Fibroblast of pulmonary artery (primary cell): ENCODE results near the gene PCDHAC1.

ENCODE experiments used
- DNase-seq: peaks from one replicate; pipeline ENCODE4 v3.0.0-alpha.2; 2010; ENCODE audit warnings: low read depth
- H3K4me3 ChIP-seq: replicated peaks from 2 replicates; pipeline ENCODE4 v1.5.1; 2011; ENCODE audit warnings: low read depth, mild to moderate bottlenecking, control low read depth, low read length, moderate library complexity
- TF ChIP-seq, protein P1 (sequence below): IDR thresholded peaks from 2 replicates; pipeline ENCODE4 v1.5.1; 2011; ENCODE audit warnings: mild to moderate bottlenecking, control low read depth, low read length, inconsistent platforms; ENCODE audit errors: missing control alignments

Gene PCDHAC1

DNA sequence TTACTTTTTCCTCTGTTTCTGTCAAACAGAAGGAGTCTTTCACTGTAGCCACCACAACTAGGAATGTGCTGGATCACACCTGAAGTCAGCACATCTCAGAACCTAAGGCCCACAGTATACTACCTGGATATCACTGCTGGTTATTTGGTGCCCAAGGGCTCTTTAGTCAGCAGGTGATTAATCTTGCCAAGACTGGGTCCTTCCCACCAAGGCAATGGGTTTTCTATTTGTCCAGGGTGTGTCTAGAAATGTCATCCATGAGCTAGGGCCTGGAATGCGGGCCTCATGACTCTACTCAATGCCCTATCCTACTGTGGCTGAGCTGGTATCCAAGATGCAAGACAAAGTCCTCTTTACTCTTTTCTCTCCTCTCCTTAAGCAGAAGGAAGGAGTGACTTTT, 9.8 kb upstream of the PCDHAC1 start:
- H3K4me3 ChIP-seq, result no peak overlapping the region
- TF ChIP-seq, protein P1, sequence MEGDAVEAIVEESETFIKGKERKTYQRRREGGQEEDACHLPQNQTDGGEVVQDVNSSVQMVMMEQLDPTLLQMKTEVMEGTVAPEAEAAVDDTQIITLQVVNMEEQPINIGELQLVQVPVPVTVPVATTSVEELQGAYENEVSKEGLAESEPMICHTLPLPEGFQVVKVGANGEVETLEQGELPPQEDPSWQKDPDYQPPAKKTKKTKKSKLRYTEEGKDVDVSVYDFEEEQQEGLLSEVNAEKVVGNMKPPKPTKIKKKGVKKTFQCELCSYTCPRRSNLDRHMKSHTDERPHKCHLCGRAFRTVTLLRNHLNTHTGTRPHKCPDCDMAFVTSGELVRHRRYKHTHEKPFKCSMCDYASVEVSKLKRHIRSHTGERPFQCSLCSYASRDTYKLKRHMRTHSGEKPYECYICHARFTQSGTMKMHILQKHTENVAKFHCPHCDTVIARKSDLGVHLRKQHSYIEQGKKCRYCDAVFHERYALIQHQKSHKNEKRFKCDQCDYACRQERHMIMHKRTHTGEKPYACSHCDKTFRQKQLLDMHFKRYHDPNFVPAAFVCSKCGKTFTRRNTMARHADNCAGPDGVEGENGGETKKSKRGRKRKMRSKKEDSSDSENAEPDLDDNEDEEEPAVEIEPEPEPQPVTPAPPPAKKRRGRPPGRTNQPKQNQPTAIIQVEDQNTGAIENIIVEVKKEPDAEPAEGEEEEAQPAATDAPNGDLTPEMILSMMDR, result no peak
- no peak for DNase-seq

DNA sequence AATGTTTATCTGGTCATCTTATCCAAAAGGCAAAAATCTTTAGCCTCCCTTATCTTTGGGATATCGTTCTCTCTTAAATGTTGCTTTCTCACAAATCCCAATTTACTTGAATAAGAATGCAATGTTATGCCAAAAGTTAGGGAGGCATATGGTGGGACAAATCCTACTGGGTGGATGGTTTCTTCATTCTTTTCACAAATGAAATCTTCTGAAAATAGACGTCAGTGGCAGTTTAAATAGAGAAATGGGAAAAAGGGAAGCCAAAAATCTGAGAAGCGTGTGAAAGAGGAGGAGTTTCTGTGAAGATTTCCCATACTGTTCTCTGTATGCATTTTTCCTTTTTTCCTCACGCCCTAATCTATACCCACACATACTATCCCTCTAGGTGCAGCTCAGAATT, 2.5 kb upstream of the PCDHAC1 start:
- no peak for DNase-seq
- no peak overlapping the region for H3K4me3 ChIP-seq
- TF ChIP-seq, protein P1, result no peak

DNA sequence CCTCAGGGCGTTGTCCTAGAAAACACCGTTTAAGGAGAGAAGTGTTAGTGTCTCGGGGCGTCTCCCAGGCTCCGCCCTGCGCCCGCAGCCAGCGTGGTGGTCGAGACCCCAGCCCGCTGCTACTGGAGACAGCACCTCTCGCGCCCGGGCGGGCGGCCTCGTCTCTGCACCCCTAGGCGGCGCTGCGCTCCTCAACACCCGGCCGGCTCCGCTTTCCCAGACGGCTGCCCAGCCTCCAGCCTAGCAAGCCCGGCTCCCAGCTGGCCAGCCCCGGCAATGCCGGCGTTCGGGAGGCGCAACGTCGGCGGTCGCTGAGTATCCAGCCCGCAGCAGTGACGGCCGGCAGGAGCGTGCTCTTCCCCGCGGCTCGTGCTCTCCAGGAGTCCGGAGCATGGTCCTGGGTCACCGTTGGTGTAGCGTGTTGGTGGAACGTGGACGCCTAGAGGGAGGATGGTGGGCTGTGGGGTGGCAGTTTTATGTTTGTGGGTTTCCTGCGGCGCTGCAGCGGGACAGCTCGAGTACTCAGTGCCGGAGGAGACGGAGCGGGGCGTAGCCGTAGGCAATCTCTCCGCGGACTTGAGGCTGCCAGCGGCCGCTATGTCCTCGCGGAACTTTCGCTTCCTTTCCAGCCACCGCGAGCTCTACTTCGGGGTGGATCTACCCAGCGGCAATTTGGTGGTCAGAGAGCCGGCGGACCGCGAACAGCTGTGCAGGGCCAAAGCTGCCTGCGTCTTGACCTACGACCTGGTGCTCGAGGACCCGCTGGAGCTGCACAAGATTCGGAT, 536 bp downstream of the PCDHAC1 start:
- H3K4me3 ChIP-seq, result peak overlapping the region; percentile 36
- peak; percentile 41 for DNase-seq

DNA sequence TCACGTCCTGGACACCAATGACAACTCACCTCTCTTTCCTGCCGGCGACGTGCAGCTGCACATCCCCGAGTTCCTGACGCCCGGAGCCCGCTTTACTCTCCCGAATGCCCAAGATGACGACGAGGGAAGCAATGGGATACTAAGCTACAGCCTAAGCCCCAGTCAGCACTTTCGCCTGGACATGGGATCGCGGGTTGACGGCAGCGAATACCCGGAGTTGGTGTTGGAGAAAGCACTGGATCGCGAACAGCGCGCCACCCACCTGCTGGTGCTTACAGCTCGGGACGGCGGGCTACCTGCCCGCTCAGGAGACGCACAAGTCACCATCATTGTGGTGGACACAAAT, 1.1 kb downstream of the PCDHAC1 start:
- TF ChIP-seq, protein P1, result no peak
- H3K4me3 ChIP-seq, result peak overlapping the region; percentile 36
- DNase-seq, result no peak

More for the DNA sequence above, 536 bp downstream of the PCDHAC1 start:
- TF ChIP-seq, protein P1, result peak; percentile 39

DNA sequence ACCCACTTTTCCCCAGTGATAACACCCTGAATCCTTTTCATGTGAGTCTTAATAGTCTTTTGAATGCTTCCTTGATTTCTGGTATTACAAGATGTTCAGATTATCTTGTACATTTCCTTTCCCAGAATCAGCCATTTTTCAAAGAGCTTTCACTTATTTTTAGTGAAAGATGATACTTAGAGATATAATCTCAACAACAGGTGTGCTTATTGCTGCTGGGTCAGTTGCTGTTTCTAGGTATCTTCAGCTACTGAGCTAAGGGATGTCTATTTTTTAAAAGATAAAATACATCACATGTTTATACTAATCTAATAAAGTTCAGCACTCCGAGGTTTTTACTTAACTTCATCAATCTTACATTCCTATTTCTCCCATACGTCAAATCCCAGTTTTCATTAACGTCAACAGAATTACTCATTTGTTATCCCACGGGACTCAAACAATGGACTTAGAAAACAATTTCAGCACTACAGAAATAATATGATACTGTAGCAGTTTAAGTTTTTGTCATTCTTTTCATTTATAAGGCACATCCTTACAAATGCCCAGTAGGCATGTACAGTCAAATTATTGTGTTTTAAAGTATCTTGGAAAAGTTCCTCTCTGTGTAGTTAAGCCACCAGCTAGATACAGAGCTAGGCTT, 9.0 kb downstream of the PCDHAC1 start:
- no peak overlapping the region for H3K4me3 ChIP-seq
- DNase-seq, result no peak
- TF ChIP-seq, protein P1, result no peak

DNA sequence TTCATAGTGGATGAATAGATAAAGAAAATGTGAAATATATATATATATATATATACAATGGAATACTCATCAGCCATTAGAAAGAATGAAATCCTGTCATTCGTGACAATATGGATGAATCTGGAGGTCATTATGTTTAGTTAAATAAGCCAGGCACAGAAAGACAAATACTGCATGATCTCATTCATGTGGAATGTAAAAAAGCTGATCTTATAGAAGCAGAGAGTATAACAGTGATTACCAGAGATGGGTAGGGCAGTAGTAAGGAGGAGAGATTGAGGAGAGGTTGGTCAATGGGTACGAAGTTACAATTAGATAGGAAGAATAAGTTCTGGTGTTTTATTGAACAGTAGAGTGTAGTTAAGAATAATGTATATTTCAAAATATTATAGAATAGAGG, 20.5 kb downstream of the PCDHAC1 start:
- DNase-seq, result no peak
- no peak overlapping the region for H3K4me3 ChIP-seq
- TF ChIP-seq, protein P1, result no peak
